ENCODE results near the gene TMSB10. TPM values are rescaled to one million over a fixed set of nuclear protein-coding genes. Genes with fewer than 3 reads are reported as not detected.

TMSB10 gene
- total RNA-seq, 2 experiments from 2014 or later: 869 to 1,901 TPM

- H3K27ac ChIP-seq (ENCODE audit: low read depth, low read length, poor library complexity, severe bottlenecking): peak overlapping the region; percentile 51
- POLR2A ChIA-PET: interaction anchor here (0.6 to 3.7 kb wide), 11 partner anchors 9 to 1715 kb away, joined by 3 to 41 read pairs (median 5); no protein-coding TSS in a partner anchor
- peaks cover 20% of the 10 kb centered on the region for H3K36me3 ChIP-seq (ENCODE audit: insufficient read depth, low read length)
- peaks cover 15% of the 10 kb centered on the region for H3K4me1 ChIP-seq (ENCODE audit: insufficient read depth, low read length, poor library complexity, severe bottlenecking)
- no peak for TF ChIP-seq CTCF (conservative IDR thresholded peaks at IDR 0.05; ENCODE audit: low read length)
- no peak for TF ChIP-seq EZH2phosphoT487 (IDR thresholded peaks at IDR 0.05; ENCODE audit: borderline replicate concordance, low read depth, low read length)
- intact Hi-C loops (cut with micrococcal nuclease; ENCODE audit: unreplicated experiment): no loop called here
- peaks cover 14% of the 10 kb centered on the region for H3K79me2 ChIP-seq (ENCODE audit: insufficient read depth, low read depth, low read length)
- DNase-seq (ENCODE audit: low spot score): peak; percentile 74
- H3K4me3 ChIP-seq (ENCODE audit: low read depth, low read length, poor library complexity, severe bottlenecking): peak overlapping the region; percentile 95
- H3K9me2 ChIP-seq (ENCODE audit: insufficient read depth, low read length): no peaks in the 10 kb centered on the region
- BruUV-seq (replicated peaks): no TSS peak
- H4K20me1 ChIP-seq (ENCODE audit: insufficient read depth, low read length): peaks cover 6% of the 10 kb centered on the region; the same call in 1 of the 2 replicates
- H3K9me3 ChIP-seq (ENCODE audit: low read length): no peaks in the 10 kb centered on the region
- H3K4me2 ChIP-seq (ENCODE audit: low read length): peak overlapping the region; percentile 92
- CTCF ChIA-PET (ENCODE audit: unreplicated experiment): interaction anchor here (2.1 kb wide), 1 partner anchor 19 kb away, joined by 12 read pairs; no protein-coding TSS in a partner anchor
- no peak overlapping the region for H2AFZ ChIP-seq (ENCODE audit: low read length)
These were observed 1.7 kb downstream of the TMSB10 start for GRCh38 chr2:84906900-84907714.

GRCh38 chr2:84908948-84909713 is 3.7 kb downstream of the TMSB10 start:
- ChIA-PET CTCF (ENCODE audit: unreplicated experiment) (no interaction called here), POLR2A (interaction anchor here (3.7 kb wide), 1 partner anchor 10 kb away, joined by 41 read pairs; no protein-coding TSS in a partner anchor)

More at GRCh38 chr2:84908948-84909713, 3.7 kb downstream of the TMSB10 start:
- DNase-seq (ENCODE audit: low spot score): no peak
- peaks cover 15% of the 10 kb centered on the region for H3K4me1 ChIP-seq (ENCODE audit: insufficient read depth, low read length, poor library complexity, severe bottlenecking)
- H3K36me3 ChIP-seq (ENCODE audit: insufficient read depth, low read length): peaks cover 20% of the 10 kb centered on the region
- no peak overlapping the region for H3K27ac ChIP-seq (ENCODE audit: low read depth, low read length, poor library complexity, severe bottlenecking)
- H3K9me2 ChIP-seq (ENCODE audit: insufficient read depth, low read length): no peaks in the 10 kb centered on the region
- H2AFZ ChIP-seq (ENCODE audit: low read length): no peak overlapping the region
- TF ChIP-seq CTCF (conservative IDR thresholded peaks at IDR 0.05; ENCODE audit: low read length): no peak
- TF ChIP-seq EZH2phosphoT487 (IDR thresholded peaks at IDR 0.05; ENCODE audit: borderline replicate concordance, low read depth, low read length): no peak
- H3K9me3 ChIP-seq (ENCODE audit: low read length): no peaks in the 10 kb centered on the region
- H3K79me2 ChIP-seq (ENCODE audit: insufficient read depth, low read depth, low read length): peaks cover 14% of the 10 kb centered on the region
- H3K4me2 ChIP-seq (ENCODE audit: low read length): no peak overlapping the region
- H4K20me1 ChIP-seq (ENCODE audit: insufficient read depth, low read length): peaks cover 6% of the 10 kb centered on the region; the same call in 1 of the 2 replicates
- intact Hi-C loops (cut with micrococcal nuclease; ENCODE audit: unreplicated experiment): no loop called here
- no peak overlapping the region for H3K4me3 ChIP-seq (ENCODE audit: low read depth, low read length, poor library complexity, severe bottlenecking)
- BruUV-seq (replicated peaks): no TSS peak
